Measurements from ENCODE around the gene AKT1.

GRCh38 chr14:104796687-104797081 lies 1.1 kb upstream of the AKT1 start:
- TF ChIP-seq, protein P1, sequence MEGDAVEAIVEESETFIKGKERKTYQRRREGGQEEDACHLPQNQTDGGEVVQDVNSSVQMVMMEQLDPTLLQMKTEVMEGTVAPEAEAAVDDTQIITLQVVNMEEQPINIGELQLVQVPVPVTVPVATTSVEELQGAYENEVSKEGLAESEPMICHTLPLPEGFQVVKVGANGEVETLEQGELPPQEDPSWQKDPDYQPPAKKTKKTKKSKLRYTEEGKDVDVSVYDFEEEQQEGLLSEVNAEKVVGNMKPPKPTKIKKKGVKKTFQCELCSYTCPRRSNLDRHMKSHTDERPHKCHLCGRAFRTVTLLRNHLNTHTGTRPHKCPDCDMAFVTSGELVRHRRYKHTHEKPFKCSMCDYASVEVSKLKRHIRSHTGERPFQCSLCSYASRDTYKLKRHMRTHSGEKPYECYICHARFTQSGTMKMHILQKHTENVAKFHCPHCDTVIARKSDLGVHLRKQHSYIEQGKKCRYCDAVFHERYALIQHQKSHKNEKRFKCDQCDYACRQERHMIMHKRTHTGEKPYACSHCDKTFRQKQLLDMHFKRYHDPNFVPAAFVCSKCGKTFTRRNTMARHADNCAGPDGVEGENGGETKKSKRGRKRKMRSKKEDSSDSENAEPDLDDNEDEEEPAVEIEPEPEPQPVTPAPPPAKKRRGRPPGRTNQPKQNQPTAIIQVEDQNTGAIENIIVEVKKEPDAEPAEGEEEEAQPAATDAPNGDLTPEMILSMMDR (IDR thresholded peaks at IDR 0.05; ENCODE audit: insufficient read depth, low read depth, low read length): no peak
- no peak for TF ChIP-seq EZH2 (IDR thresholded peaks at IDR 0.05; ENCODE audit: insufficient read depth, low read length)
